Mucosa of rectum (tissue), 2 donors: ENCODE data around the gene EXOC6B.

Experiments used
- H3K27ac ChIP-seq, 2 donors: one replicate each; pipeline ENCODE4 v1.7.0; 2013; ENCODE audit warnings: inconsistent platforms in 2 of 2, low read depth in 2 of 2, low read length in 2 of 2
- H3K27me3 ChIP-seq, 2 donors: one replicate each; pipeline ENCODE4 v1.7.0; 2013; ENCODE audit warnings: low read length in 2 of 2; ENCODE audit not compliant: control insufficient read depth in 2 of 2, insufficient read depth in 2 of 2
- H3K36me3 ChIP-seq, 2 donors: one replicate each; pipeline ENCODE4 v1.7.0; 2013; ENCODE audit warnings: low read length in 2 of 2; ENCODE audit not compliant: control insufficient read depth in 2 of 2, insufficient read depth in 2 of 2
- H3K4me1 ChIP-seq, 2 donors: one replicate each; pipeline ENCODE4 v1.7.0; 2013; ENCODE audit warnings: low read length in 2 of 2, mild to moderate bottlenecking in 1 of 2; ENCODE audit not compliant: control insufficient read depth in 2 of 2, insufficient read depth in 2 of 2
- H3K4me3 ChIP-seq, 2 donors: one replicate each; pipeline ENCODE4 v1.7.0; 2013; ENCODE audit warnings: low read length in 2 of 2
- H3K9ac ChIP-seq, 2 donors: one replicate each; pipeline ENCODE4 v1.7.0; 2013; ENCODE audit warnings: low read length in 2 of 2, low read depth in 1 of 2, mild to moderate bottlenecking in 1 of 2
- H3K9me3 ChIP-seq, 2 donors: one replicate each; pipeline ENCODE4 v1.7.0; 2013; ENCODE audit warnings: low read length in 2 of 2; ENCODE audit not compliant: control insufficient read depth in 2 of 2
- donor health status: healthy.
- donor health status: Normal muscosa, but diverticular disease.

The EXOC6B gene

DNA sequence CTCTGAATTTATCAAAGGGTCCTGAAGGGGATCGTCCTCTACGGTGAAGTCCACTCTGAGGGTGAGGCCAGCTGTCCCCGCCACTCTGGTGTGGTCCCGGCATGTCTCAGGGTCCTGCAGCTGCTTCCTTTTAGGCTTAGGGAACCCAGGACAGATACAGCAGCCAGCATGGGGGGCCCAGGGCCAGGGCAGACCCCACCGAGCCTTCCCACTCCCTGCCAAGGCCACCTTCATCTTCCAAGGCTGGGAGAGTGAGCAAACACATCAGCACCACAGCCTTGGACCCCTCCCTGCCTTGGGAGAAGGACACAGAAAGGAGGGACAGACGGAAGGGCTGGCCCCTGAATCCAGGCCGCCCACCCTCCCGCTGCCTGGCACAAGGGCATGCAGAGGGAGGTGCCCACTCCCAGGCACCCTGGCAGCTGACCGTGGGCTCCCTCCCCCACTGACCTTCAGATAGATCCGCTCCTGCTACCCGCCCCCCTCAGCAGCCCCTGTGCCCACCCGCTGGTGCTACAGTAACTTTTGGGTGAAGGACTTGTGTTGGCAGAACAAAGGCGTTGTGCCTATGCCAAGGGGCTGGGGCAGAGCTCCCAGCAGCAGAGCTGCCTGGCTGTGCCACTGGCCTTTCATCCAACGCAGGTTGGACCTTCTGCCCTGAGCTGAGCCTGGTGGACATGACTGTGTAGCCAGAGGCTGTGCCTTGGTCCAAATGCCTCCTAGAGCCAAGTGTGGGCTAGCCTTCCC is 685.8 kb downstream of the EXOC6B start:
- Histone ChIP-seq H3K9me3 (no peaks in the 10 kb centered on the region), H3K27me3 (peaks cover 8 to 9% of the 10 kb centered on the region in 2 donors), H3K9ac (no peak overlapping the region), H3K27ac (no peak overlapping the region), H3K4me3 (no peak overlapping the region), H3K36me3 (no peaks in the 10 kb centered on the region), H3K4me1 (peaks cover 34 to 39% of the 10 kb centered on the region in 2 donors)

DNA sequence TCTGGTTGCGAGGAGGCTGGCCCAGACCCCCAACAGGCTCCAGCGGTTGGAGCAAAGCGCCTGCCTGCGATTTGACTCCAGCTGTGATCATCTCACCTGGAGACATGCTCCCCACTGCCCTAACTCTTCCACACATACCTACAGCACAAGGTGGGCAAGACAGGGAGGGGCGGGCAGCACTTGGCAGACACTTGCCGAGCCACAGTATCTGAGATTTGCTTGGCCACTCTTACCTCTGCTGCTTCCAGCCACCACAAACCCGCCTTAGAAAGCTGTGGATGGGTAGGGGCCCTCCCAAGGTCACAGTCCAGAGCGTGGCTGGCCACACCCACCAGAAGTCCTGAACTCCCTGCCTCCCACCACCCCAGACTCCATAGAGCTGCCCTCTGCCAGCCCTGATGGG is 686.4 kb downstream of the EXOC6B start:
- H3K4me1 ChIP-seq = peaks cover 29 to 33% of the 10 kb centered on the region in 2 donors
- H3K9me3 ChIP-seq = no peaks in the 10 kb centered on the region
- H3K9ac ChIP-seq = no peak overlapping the region
- no peak overlapping the region for H3K27ac ChIP-seq
- no peaks in the 10 kb centered on the region for H3K36me3 ChIP-seq
- no peak overlapping the region for H3K4me3 ChIP-seq
- H3K27me3 ChIP-seq = peaks cover 8 to 9% of the 10 kb centered on the region in 2 donors

DNA sequence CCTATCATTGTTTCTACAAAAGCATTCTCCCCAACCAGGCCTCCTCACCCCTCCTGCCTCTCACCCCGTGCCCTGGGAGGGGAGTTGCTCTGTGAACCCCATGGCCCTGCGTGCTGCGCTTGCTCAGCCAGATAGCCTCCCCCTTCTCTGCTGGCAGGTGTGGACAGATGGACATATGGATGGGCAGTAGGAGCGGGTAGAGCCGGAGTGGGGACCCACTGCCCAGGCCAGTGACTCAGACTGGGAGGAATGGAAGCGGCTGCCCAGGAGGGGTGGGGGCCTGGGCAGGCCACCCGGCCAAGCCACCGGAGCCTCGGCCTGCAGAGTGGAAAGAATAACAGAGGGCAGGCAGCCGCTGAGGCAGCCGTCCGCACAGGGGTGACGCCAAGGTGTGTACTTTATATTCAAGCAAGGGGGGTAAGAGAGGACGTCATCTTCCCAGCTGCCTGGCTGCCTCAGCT is 686.9 kb downstream of the EXOC6B start:
- Histone ChIP-seq H3K9me3 (no peaks in the 10 kb centered on the region), H3K9ac (no peak overlapping the region), H3K36me3 (no peaks in the 10 kb centered on the region), H3K27me3 (peaks cover 6 to 8% of the 10 kb centered on the region in 2 donors), H3K4me3 (no peak overlapping the region), H3K27ac (no peak overlapping the region), H3K4me1 (peaks cover 26 to 30% of the 10 kb centered on the region in 2 donors)

DNA sequence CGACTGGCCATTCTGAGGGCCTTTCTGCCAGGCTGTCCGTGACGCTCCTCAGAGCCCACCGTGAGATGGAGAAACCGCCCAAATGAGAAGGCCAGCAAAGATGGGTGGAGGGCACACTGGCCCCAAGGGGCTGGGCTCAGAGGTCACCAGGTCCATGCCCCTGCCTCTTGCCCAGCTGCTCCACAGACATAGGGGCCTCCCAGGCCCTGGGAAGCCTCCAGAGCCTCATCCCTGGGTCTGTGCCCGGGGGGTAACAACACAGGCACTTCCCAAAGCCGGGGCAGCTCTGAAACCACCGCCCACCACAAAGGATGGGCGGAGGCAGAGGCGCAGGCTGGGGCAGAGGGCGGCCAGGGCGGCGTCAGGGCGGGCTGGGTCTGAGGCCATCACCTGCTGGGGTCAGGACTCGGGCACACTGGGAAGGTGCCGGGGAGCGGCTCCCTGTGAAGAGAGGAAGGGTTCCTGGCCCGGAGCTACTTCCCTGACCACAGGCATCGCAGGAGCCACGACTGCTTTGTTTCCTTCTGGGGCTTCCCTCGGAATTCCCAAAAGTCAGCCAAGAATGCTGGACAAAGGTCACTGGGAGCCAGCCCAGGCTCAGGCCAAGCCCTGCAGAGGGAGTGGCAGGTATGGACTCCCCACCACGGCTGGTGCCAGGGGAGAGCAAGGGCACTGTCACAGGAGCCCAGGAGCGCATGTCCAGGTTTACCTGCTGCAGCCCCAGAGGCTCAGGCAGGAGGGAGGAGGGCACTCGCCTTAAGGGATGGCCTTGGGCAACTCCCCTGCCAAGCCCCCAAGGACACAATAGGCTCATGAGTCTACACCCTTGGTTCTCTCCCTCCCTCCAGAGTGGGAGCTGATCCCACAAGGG is 687.6 kb downstream of the EXOC6B start:
- Histone ChIP-seq H3K4me3 (peak overlapping the region in 1 of 2 donors; percentile 1), H3K4me1 (peaks cover 19 to 23% of the 10 kb centered on the region in 2 donors), H3K27me3 (peaks cover 0 to 2% of the 10 kb centered on the region in 2 donors), H3K36me3 (no peaks in the 10 kb centered on the region), H3K27ac (no peak overlapping the region), H3K9ac (no peak overlapping the region), H3K9me3 (no peaks in the 10 kb centered on the region)

DNA sequence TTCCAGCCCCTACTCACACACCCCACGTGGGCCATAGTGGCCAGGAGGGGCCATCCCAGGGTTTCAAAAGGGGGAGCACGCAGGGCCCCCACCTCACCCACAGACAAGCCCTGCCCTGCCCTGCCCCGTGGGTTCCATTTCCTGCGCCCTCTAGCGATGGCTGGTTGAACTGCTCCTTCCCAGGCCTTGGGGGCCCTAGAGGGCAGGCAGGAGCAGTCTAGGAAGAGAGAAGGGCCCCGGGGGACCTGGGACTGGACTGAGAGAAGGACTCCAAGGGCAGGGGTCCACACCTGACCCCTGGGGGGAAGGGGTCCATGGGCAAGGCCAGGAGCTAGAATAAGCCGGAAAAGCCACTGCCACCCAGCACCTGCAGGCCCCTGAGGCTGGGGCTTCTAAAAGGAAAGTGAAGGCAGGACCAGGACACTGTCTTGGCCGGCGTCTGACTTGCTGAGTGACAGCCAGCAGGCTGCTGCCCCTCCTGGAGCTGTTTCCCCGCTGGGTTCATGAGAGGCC is 688.3 kb downstream of the EXOC6B start:
- Histone ChIP-seq H3K36me3 (no peaks in the 10 kb centered on the region), H3K27ac (no peak overlapping the region), H3K27me3 (peaks cover 0 to 2% of the 10 kb centered on the region in 2 donors), H3K4me3 (peak overlapping the region in 1 of 2 donors; percentile 1), H3K9ac (no peak overlapping the region), H3K9me3 (no peaks in the 10 kb centered on the region), H3K4me1 (peaks cover 14 to 20% of the 10 kb centered on the region in 2 donors)

DNA sequence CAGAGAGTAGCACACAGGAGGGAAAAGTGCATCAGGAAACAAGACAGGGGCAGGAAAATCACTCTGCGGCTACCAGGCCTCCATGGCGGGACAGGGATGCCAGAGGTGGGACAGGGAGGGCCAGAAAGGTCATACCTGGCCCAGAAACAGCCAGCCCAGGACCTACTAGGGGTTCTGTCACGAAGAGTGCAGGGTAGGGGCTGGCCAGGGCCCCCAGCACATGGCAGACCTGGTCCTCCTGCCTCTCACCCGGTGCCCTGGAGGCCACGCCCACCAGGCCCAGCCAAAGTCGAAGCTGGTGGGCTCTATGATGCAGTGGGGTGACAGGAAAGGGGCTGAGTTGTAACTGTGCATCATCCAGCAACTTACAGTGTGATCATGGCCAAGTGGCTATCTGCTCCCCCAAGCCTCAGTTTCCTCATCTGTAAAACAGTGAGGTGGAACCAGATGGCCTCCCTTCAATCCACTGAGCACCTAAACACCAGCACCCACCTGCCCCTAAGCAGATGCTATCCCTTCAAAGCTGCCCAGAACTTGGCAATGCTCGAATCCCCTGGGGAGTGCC is 688.8 kb downstream of the EXOC6B start:
- peaks cover 14 to 20% of the 10 kb centered on the region in 2 donors for H3K4me1 ChIP-seq
- no peaks in the 10 kb centered on the region for H3K27me3 ChIP-seq
- no peaks in the 10 kb centered on the region for H3K9me3 ChIP-seq
- no peak overlapping the region for H3K9ac ChIP-seq
- no peak overlapping the region for H3K4me3 ChIP-seq
- no peaks in the 10 kb centered on the region for H3K36me3 ChIP-seq
- H3K27ac ChIP-seq = no peak overlapping the region

DNA sequence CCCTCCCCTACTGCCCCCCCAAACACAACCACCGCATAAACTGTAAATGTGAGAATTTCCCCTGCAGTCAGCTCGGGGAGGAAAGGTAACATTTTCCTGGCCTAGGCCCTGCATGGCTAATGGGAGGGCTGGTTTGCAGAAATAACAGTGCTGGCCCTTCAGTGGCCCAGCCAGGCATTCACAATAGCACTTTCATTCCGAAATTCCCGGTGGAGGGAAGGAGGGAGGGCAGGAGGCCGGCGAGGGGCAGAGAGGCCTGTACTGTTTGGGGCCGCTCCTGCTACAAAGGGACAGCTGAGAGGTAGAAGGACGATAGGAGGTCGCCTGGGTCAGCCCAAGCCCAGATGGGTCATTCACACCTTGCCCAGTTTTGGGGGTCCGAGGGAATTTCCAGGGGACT is 689.5 kb downstream of the EXOC6B start:
- Histone ChIP-seq H3K27me3 (no peaks in the 10 kb centered on the region), H3K4me1 (peaks cover 14 to 20% of the 10 kb centered on the region in 2 donors), H3K4me3 (no peak overlapping the region), H3K36me3 (no peaks in the 10 kb centered on the region), H3K9me3 (no peaks in the 10 kb centered on the region), H3K27ac (no peak overlapping the region), H3K9ac (no peak overlapping the region)

DNA sequence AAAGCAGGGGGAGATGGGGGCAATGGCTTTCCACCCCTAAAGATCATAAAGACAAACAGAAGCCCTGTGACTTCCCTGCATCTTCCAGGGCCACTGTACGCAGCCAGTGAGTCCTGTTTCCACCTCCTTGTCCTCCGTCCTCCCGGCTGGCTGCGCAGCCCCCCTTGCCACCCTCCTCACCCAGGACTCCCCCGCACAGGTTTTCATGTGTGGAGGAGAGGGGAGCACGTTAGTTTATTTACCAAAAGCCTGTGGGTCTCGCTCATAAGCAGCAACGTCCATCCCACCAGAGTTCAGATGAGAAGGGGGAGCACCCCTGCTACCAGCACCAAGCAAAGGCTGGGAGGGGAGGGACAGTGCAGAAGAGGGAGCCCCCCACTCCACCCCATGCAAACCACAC is 689.9 kb downstream of the EXOC6B start:
- no peaks in the 10 kb centered on the region for H3K9me3 ChIP-seq
- H3K9ac ChIP-seq = no peak overlapping the region
- no peak overlapping the region for H3K4me3 ChIP-seq
- H3K4me1 ChIP-seq = peaks cover 14 to 20% of the 10 kb centered on the region in 2 donors
- no peaks in the 10 kb centered on the region for H3K36me3 ChIP-seq
- H3K27me3 ChIP-seq = no peaks in the 10 kb centered on the region
- H3K27ac ChIP-seq = no peak overlapping the region

DNA sequence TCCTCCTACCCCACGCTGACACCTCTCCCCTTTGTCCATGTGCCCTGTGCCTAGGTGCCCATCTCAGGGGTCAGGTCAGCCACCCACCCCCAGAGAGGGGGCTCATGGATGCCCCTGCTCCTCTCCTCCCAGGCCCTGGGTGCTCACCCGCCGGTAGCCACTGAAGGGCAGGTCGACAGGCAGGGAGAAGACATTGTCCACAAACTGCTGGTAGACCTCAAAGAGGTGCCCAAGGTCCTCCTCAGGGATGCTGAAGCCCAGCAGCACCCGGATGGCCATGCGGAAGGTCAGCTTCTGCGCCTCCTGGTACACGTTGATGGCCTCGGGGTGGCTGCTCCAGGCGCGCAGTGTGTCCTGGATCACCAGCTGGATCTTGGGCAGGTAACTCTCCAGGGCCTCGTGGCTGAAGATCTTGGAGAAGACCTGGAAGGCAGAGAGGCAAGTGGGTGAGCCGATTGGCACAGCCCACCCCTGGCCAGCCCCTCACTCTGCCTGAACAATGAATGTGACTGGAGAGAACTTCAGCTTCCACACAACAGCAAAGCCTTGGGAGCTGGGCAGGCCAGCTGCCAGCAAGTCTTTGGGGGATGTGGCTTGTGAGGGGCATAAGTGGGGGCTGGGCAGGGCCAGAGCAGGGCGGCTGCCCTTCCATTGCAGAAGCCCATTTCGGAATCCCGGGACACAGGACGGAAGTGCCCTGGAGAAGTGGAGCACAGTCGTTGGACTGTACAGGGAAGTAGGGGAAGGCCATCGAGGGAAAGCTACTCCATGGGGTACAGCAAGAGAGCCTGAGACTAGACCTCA is 690.6 kb downstream of the EXOC6B start:
- Histone ChIP-seq H3K9ac (no peak overlapping the region), H3K27me3 (no peaks in the 10 kb centered on the region), H3K4me3 (no peak overlapping the region), H3K36me3 (no peaks in the 10 kb centered on the region), H3K27ac (no peak overlapping the region), H3K4me1 (peaks cover 14 to 20% of the 10 kb centered on the region in 2 donors), H3K9me3 (no peaks in the 10 kb centered on the region)
